HepG2 (cell line): ENCODE data around the gene RERE. TPM values are rescaled to one million over a fixed set of nuclear protein-coding genes. Genes with fewer than 3 reads are reported as not detected.

Experiments used
- ATAC-seq: fragments of 200-7000 bp; cut with Tn5 transposase; 3 replicates; pipeline ENCODE4 v1.9.1; 2020; ENCODE audit warnings: mild to moderate bottlenecking, moderate library complexity
- BruUV-seq: library from RNA; stranded (reverse); fragments of 400-500 nt; replicated peaks from 2 replicates; lab custom pipeline; 2021; lab: Mats Ljungman, UMichigan
- CTCF ChIA-PET: fragments of 300-600 bp; formaldehyde crosslinking; extraction: SDS; loops from one replicate; lab custom pipeline; 2021; ENCODE audit warnings: low total read pairs, inconsistent platforms, low intra/inter-chr PET ratio; lab: Yijun Ruan, JAX
- POLR2A ChIA-PET: fragments of 350-600 bp; sonication (Branson Sonifier 250); formaldehyde crosslinking; loops from one replicate; lab custom pipeline; 2020; ENCODE audit warnings: antibody characterized with exemption, inconsistent platforms; lab: Yijun Ruan, JAX
- DNase-seq: peaks from one replicate; pipeline ENCODE4 v3.0.0-alpha.2; 2015; ENCODE audit warnings: low spot score
- FAIRE-seq: peaks from 3 replicates; lab custom pipeline; 2011; peaks lifted over from hg19 to GRCh38; lab: Jason Lieb, UNC
- H2AFZ ChIP-seq: one replicate; pipeline ENCODE4 v1.6.1; 2011; ENCODE audit warnings: low read length, inconsistent platforms
- H3K27ac ChIP-seq: fragments of 300-600 bp; 3 replicates; pipeline ENCODE4 v1.8.0; 2011; ENCODE audit warnings: mixed run types, mild to moderate bottlenecking, mixed read lengths, low read length, inconsistent platforms; ENCODE audit not compliant: insufficient read depth; ENCODE audit errors: extremely low read length
- H3K27me3 ChIP-seq, 2 experiments: fragments of 200-600 bp in 1 of 2; 2 replicates in 1 of 2; 3 replicates in 1 of 2; pipeline versions ENCODE4 v1.6.0 to v1.8.0; 2011; ENCODE audit warnings: low read length in 2 of 2, mild to moderate bottlenecking in 2 of 2, moderate library complexity in 2 of 2, inconsistent platforms in 1 of 2; ENCODE audit not compliant: insufficient read depth in 2 of 2, control insufficient read depth in 1 of 2
- H3K36me3 ChIP-seq, 2 experiments: fragments of 200-600 bp in 1 of 2; replicated peaks in 1 of 2; 2 replicates in 1 of 2; 3 replicates in 1 of 2; pipeline versions ENCODE4 v1.5.1 to v1.8.0; 2011; ENCODE audit warnings: low read length in 2 of 2, inconsistent platforms in 1 of 2; ENCODE audit not compliant: insufficient read depth in 2 of 2, control insufficient read depth in 1 of 2
- H3K4me1 ChIP-seq: 2 replicates; pipeline ENCODE4 v1.5.1; 2012; ENCODE audit warnings: low read length, inconsistent platforms; ENCODE audit not compliant: insufficient read depth
- H3K4me2 ChIP-seq: 2 replicates; pipeline ENCODE4 v1.6.0; 2011; ENCODE audit warnings: low read depth, low read length, inconsistent platforms
- H3K4me3 ChIP-seq, 3 experiments: fragments of 200-600 bp in 1 of 3; sonication (generic), shearing (Covaris generic) in 1 of 3; replicated peaks in 1 of 3; 2 replicates each; pipeline ENCODE4 v1.5.1; 2011 to 2016; ENCODE audit warnings: low read length in 3 of 3, inconsistent platforms in 2 of 3, low read depth in 2 of 3, mild to moderate bottlenecking in 2 of 3, control low read depth in 1 of 3, mixed read lengths in 1 of 3; ENCODE audit not compliant: insufficient read depth in 1 of 3
- H3K79me2 ChIP-seq: one replicate; pipeline ENCODE4 v1.6.1; 2011; ENCODE audit warnings: low read length, inconsistent platforms; ENCODE audit not compliant: insufficient read depth
- H3K9ac ChIP-seq: 2 replicates; pipeline ENCODE4 v1.6.0; 2011; ENCODE audit warnings: mild to moderate bottlenecking, low read depth, low read length, inconsistent platforms; ENCODE audit not compliant: insufficient read depth
- H3K9me3 ChIP-seq: 2 replicates; pipeline ENCODE4 v1.5.1; 2012; ENCODE audit warnings: mild to moderate bottlenecking, low read length
- H4K20me1 ChIP-seq: 2 replicates; pipeline ENCODE4 v1.6.0; 2011; ENCODE audit warnings: inconsistent platforms, mild to moderate bottlenecking, low read length, moderate library complexity; ENCODE audit not compliant: insufficient read depth
- AFF4 ChIP-seq: sonication (generic); formaldehyde crosslinking; IDR thresholded peaks from 2 replicates; pipeline ENCODE4 v1.4.0; 2020; ENCODE audit warnings: missing genetic modification reagents
- AGO2 ChIP-seq: fragments of 200-400 bp; formaldehyde crosslinking; optimal IDR thresholded peaks from 2 replicates; pipeline ENCODE3; 2017; ENCODE audit warnings: mild to moderate bottlenecking, low read depth, low read length, moderate library complexity
- HNF4A ChIP-seq: sonication (generic); formaldehyde crosslinking; IDR thresholded peaks from 2 replicates; pipeline ENCODE4 v1.4.0; 2020; ENCODE audit warnings: missing genetic modification reagents
- NFIC ChIP-seq: IDR thresholded peaks from 2 replicates; pipeline ENCODE4 v1.6.1; 2012; ENCODE audit warnings: mild to moderate bottlenecking, low read length, inconsistent platforms
- PAF1 ChIP-seq: IDR thresholded peaks from 2 replicates; pipeline ENCODE4 v1.6.1; 2016; ENCODE audit warnings: missing genetic modification reagents, missing compliant biosample characterization
- RBAK ChIP-seq: sonication (generic); formaldehyde crosslinking; IDR thresholded peaks from 2 replicates; pipeline ENCODE4 v1.5.1; 2020; ENCODE audit warnings: mild to moderate bottlenecking, missing genetic modification reagents
- SKIL ChIP-seq: sonication (generic); formaldehyde crosslinking; IDR thresholded peaks from 2 replicates; pipeline ENCODE4 v1.8.0; 2022; ENCODE audit warnings: missing genetic modification reagents, mild to moderate bottlenecking, moderate library complexity, borderline replicate concordance
- TOE1 ChIP-seq: sonication (generic); formaldehyde crosslinking; IDR thresholded peaks from 2 replicates; pipeline ENCODE4 v1.4.0; 2020; ENCODE audit warnings: mild to moderate bottlenecking, missing genetic modification reagents
- TOPORS ChIP-seq: sonication (generic); formaldehyde crosslinking; IDR thresholded peaks from 2 replicates; pipeline ENCODE4 v1.8.0; 2023; ENCODE audit warnings: mild to moderate bottlenecking, missing genetic modification reagents
- ZNF460 ChIP-seq: sonication (generic); formaldehyde crosslinking; IDR thresholded peaks from 2 replicates; pipeline ENCODE4 v1.5.1; 2020; ENCODE audit warnings: missing genetic modification reagents, mild to moderate bottlenecking, borderline replicate concordance
- ZNF629 ChIP-seq: sonication (generic); formaldehyde crosslinking; conservative IDR thresholded peaks from 2 replicates; pipeline ENCODE4 v1.5.0; 2020; ENCODE audit warnings: missing genetic modification reagents
- ZUFSP ChIP-seq: sonication (generic); formaldehyde crosslinking; IDR thresholded peaks from 2 replicates; pipeline ENCODE4 v1.9.0; 2021; ENCODE audit warnings: missing genetic modification reagents, mild to moderate bottlenecking, borderline replicate concordance
- WGBS: methylation state at CpG from one replicate; pipeline ENCODE4 v1.1.6; 2017; ENCODE audit warnings: low lambda C conversion rate; 5-methylcytosine and 5-hydroxymethylcytosine counted together
- in situ Hi-C: cut with HindIII; loops from 2 replicates; pipeline ENCODE4 v1.10.0; 2017; ENCODE audit warnings: low pct_unique_long_range_greater_than_20kb; ENCODE audit not compliant: extremely low pct_ligation_motif_present
- intact Hi-C: fragments of 100-400 bp; cut with micrococcal nuclease; formaldehyde crosslinking; loops from one replicate; pipeline ENCODE4 v1.10.0; 2022; ENCODE audit not compliant: unreplicated experiment
- polyA plus RNA-seq, 8 experiments: library from polyadenylated mRNA; depleted of rRNA in 3 of 8; stranded (reverse) in 7 of 8; unstranded in 1 of 8; fragments of >200 nt; fragmentation: Illumina TruSeq in 4 of 8; extraction: Trizol in 4 of 8; gene quantifications; 2 replicates each; pipeline versions ENCODE4 v1.2.1 to v1.2.3, GENCODE V29; 2011 to 2016; ENCODE audit warnings: low read depth in 4 of 8, missing spikeins in 1 of 8, mixed read lengths in 1 of 8; ENCODE audit not compliant: insufficient read depth in 1 of 8
- total RNA-seq, 5 experiments: library from RNA; depleted of rRNA; stranded (reverse); fragments of >200 nt; fragmentation: Illumina TruSeq; extraction: Trizol; gene quantifications; 2 replicates each; pipeline ENCODE4 v1.2.3, GENCODE V29; 2016; ENCODE audit warnings: low read depth in 1 of 5

The RERE gene
- total and polyA plus RNA-seq, 2 of the 13 experiments (the other 11 are each of a cell fraction or from before 2014, with no cell fraction given): 18.3 to 21.9 TPM

- DNase-seq: no peak
- peaks cover 30% of the 10 kb centered on the region; the same call in 1 of the 2 replicates for H3K4me1 ChIP-seq
- ChIA-PET POLR2A (no interaction called here), CTCF (no interaction called here)
- H3K9me3 ChIP-seq: no peaks in the 10 kb centered on the region
- peaks cover 70% of the 10 kb centered on the region for H3K79me2 ChIP-seq
- FAIRE-seq: no peak
- no peaks in the 10 kb centered on the region for H3K27me3 ChIP-seq
- H4K20me1 ChIP-seq: peaks cover 1% of the 10 kb centered on the region; the same call in 1 of the 2 replicates
- no peak overlapping the region for H3K27ac ChIP-seq
- TF ChIP-seq NFIC (no peak), ZUFSP (no peak), SKIL (CRISPR knock-in tag) (no peak), TOPORS (CRISPR knock-in tag) (no peak), PAF1 (CRISPR knock-in tag) (no peak), ZNF629 (CRISPR knock-in tag) (no peak), ZNF460 (no peak), AFF4 (no peak), RBAK (no peak), HNF4A (CRISPR knock-in tag) (no peak), AGO2 (no peak), TOE1 (CRISPR knock-in tag) (no peak)
- H3K9ac ChIP-seq: no peak overlapping the region
- no peak for ATAC-seq
- no peak overlapping the region for H3K4me3 ChIP-seq
- no TSS peak for BruUV-seq
- 94% methylated on average over 11 of the region's 11 CpGs for WGBS
- in situ Hi-C loops (no loop called here), intact Hi-C loops (no loop called here)
- H3K36me3 ChIP-seq: peaks cover under 1 to 10% of the 10 kb centered on the region in 2 experiments; a peak in 1 of 5 replicates
- H3K4me2 ChIP-seq: no peak overlapping the region
- no peak overlapping the region for H2AFZ ChIP-seq
Measured at GRCh38 chr1:8789314-8790214, 27.9 kb downstream of the RERE start.
